Breast epithelium (tissue), 4 donors: ENCODE measurements around the gene RPS24. TPM values are rescaled to one million over a fixed set of nuclear protein-coding genes. Genes with fewer than 3 reads are reported as not detected.

Experiments used
- DNase-seq, 2 donors: peaks; one replicate each; pipeline ENCODE4 v3.0.0-alpha.2; 2019; ENCODE audit warnings: low spot score in 2 of 2
- H3K27ac ChIP-seq, 2 donors: fragments of 200-600 bp; sonication (generic) in 1 of 2; one replicate each; pipeline ENCODE4 v1.5.1; 2016 to 2019; ENCODE audit warnings: mild to moderate bottlenecking in 1 of 2
- H3K27me3 ChIP-seq, 2 donors: fragments of 200-600 bp; sonication (generic) in 1 of 2; one replicate each; pipeline versions ENCODE4 v1.5.1 to v1.6.0; 2017 to 2019; ENCODE audit warnings: control low read depth in 1 of 2, mild to moderate bottlenecking in 1 of 2
- H3K36me3 ChIP-seq: fragments of 200-600 bp; one replicate; pipeline ENCODE4 v1.5.1; 2019
- H3K4me1 ChIP-seq, 2 donors: fragments of 200-600 bp; sonication (generic); one replicate each; pipeline ENCODE4 v1.5.1; 2016 to 2019; ENCODE audit warnings: control low read depth in 1 of 2
- H3K4me3 ChIP-seq, 3 donors: fragments of 200-600 bp; sonication (generic); 1 replicate in 2 of 3; 2 replicates in 1 of 3; pipeline ENCODE4 v1.5.1; 2016 to 2019; ENCODE audit warnings: mild to moderate bottlenecking in 3 of 3, moderate library complexity in 2 of 3
- H3K9me3 ChIP-seq, 2 donors: fragments of 200-600 bp; sonication (generic) in 1 of 2; one replicate each; pipeline ENCODE4 v1.5.1; 2016 to 2019; ENCODE audit warnings: control low read depth in 1 of 2
- CTCF ChIP-seq, 3 donors: fragments of 450-650 bp; IDR thresholded peaks; one replicate each; pipeline ENCODE4 v1.5.1; 2016 to 2017; ENCODE audit warnings: antibody characterized with exemption in 3 of 3, mild to moderate bottlenecking in 3 of 3, moderate library complexity in 3 of 3
- POLR2A ChIP-seq: fragments of 450-650 bp; IDR thresholded peaks from one replicate; pipeline ENCODE4 v1.6.1; 2016; ENCODE audit warnings: antibody characterized with exemption, mild to moderate bottlenecking, moderate library complexity
- POLR2AphosphoS5 ChIP-seq, 3 donors: sonication (generic); formaldehyde crosslinking; IDR thresholded peaks; one replicate each; pipeline ENCODE4 v1.6.1; 2017; ENCODE audit warnings: antibody characterized with exemption in 3 of 3
- intact Hi-C: fragments of 100-400 bp; cut with DNase I; formaldehyde crosslinking; loops from one replicate; pipeline ENCODE4 v1.15.1; 2023; ENCODE audit warnings: low total_unique reads
- total RNA-seq, 3 donors: library from RNA; depleted of rRNA; stranded (reverse); fragments of >200 nt; gene quantifications; one replicate each; pipeline ENCODE4 v1.1.0, GENCODE V29; 2016

Gene RPS24
- total RNA-seq, 3 donors from 2014 or later: 2,814 to 3,927 (median 3,251) TPM

- H3K4me3 ChIP-seq: no peak overlapping the region
- no peak for DNase-seq
- H3K27ac ChIP-seq: no peak overlapping the region
- intact Hi-C loops: no loop called here
- no peak for TF ChIP-seq POLR2AphosphoS5 (IDR thresholded peaks at IDR 0.05)
- no peak for TF ChIP-seq POLR2A
- TF ChIP-seq CTCF (IDR thresholded peaks at IDR 0.05): no peak
- H3K36me3 ChIP-seq: no peaks in the 10 kb centered on the region
- no peaks in the 10 kb centered on the region for H3K27me3 ChIP-seq
- no peaks in the 10 kb centered on the region for H3K4me1 ChIP-seq
- no peaks in the 10 kb centered on the region for H3K9me3 ChIP-seq
Observed at GRCh38 chr10:78078539-78079330, 45.1 kb downstream of the RPS24 start.

- Histone ChIP-seq H3K27me3 (no peaks in the 10 kb centered on the region), H3K36me3 (no peaks in the 10 kb centered on the region), H3K27ac (no peak overlapping the region), H3K9me3 (no peaks in the 10 kb centered on the region), H3K4me1 (no peaks in the 10 kb centered on the region), H3K4me3 (no peak overlapping the region)
- intact Hi-C loops: no loop called here
- no peak for DNase-seq
- TF ChIP-seq CTCF (IDR thresholded peaks at IDR 0.05): no peak
- TF ChIP-seq POLR2A: no peak
- no peak for TF ChIP-seq POLR2AphosphoS5 (IDR thresholded peaks at IDR 0.05)
Observed at GRCh38 chr10:78079411-78079810, 45.7 kb downstream of the RPS24 start.

- Histone ChIP-seq H3K4me1 (no peaks in the 10 kb centered on the region), H3K27ac (no peak overlapping the region), H3K36me3 (no peaks in the 10 kb centered on the region), H3K4me3 (no peak overlapping the region), H3K27me3 (no peaks in the 10 kb centered on the region), H3K9me3 (no peaks in the 10 kb centered on the region)
- intact Hi-C loops: no loop called here
- no peak for DNase-seq
- no peak for TF ChIP-seq POLR2AphosphoS5 (IDR thresholded peaks at IDR 0.05)
- TF ChIP-seq CTCF (IDR thresholded peaks at IDR 0.05): no peak
- TF ChIP-seq POLR2A: no peak
Observed at GRCh38 chr10:78081292-78081691, 47.6 kb downstream of the RPS24 start.

GRCh38 chr10:78082636-78083035, 49.0 kb downstream of the RPS24 start:
- TF ChIP-seq POLR2AphosphoS5 (IDR thresholded peaks at IDR 0.05) (no peak), POLR2A (no peak), CTCF (IDR thresholded peaks at IDR 0.05) (no peak)
- no peak overlapping the region for H3K4me3 ChIP-seq
- no peaks in the 10 kb centered on the region for H3K9me3 ChIP-seq
- no peaks in the 10 kb centered on the region for H3K27me3 ChIP-seq
- H3K27ac ChIP-seq: no peak overlapping the region
- H3K4me1 ChIP-seq: no peaks in the 10 kb centered on the region
- intact Hi-C loops: no loop called here
- H3K36me3 ChIP-seq: no peaks in the 10 kb centered on the region
- no peak for DNase-seq

Other genes starting within 250 kb of the RPS24 start
- gene DLG5, start 107.1 kb upstream of the RPS24 start, total RNA-seq: 100 to 1,000 TPM in 2 of 3 donors, 10 to 100 TPM in 1; 43.0 to 192 (median 138) TPM
- 10 to 100 TPM; 10.1 to 17.9 (median 13.4) TPM for gene POLR3A, start 4.3 kb upstream of the RPS24 start, total RNA-seq